Glomerular endothelial cell (primary cell): ENCODE data around the gene TLE1. TPM values are rescaled to one million over a fixed set of nuclear protein-coding genes. Genes with fewer than 3 reads are reported as not detected.
"Not testable (repeated sequence)": the region's sequence is repeated elsewhere in the genome, so short reads cannot be mapped to it uniquely, and the experiment has no call there.

Experiments used
- DNase-seq: peaks from one replicate; pipeline ENCODE4 v3.0.0-alpha.2; 2011; ENCODE audit warnings: low read depth, low spot score; ENCODE audit errors: extremely low read depth
- total RNA-seq: library from RNA; depleted of rRNA; stranded (reverse); fragments of >200 nt; gene quantifications from 2 replicates; pipeline ENCODE4 v1.2.3, GENCODE V29; 2015

Gene TLE1
- total RNA-seq, 1 donor from 2014 or later = 58.7 TPM

DNA sequence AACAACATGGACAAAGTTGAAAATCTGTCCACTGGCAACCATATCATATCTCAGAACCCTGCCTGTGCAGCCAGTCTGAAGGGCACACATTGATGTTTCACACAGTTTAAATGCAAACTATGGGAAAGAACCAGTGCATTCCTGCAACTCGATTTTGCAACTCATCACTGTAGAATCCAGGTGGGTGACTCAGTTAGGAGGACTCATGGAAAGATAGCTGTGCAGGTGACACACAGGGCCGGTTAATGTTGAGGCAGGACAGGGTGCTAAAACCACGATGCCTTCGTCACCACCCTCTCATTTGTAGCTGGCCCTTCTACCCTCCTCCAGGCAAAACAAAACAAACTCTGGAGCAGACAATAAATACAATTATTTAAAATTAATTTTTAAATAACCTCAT is 62.8 kb downstream of the TLE1 start:
- DNase-seq = no peak

GRCh38 chr9:81625969-81626368 is 63.4 kb downstream of the TLE1 start:
- DNase-seq = no peak

GRCh38 chr9:81623778-81624177 is 65.6 kb downstream of the TLE1 start:
- DNase-seq = no peak

- no peak for DNase-seq
Measured at GRCh38 chr9:81622471-81623255, 66.7 kb downstream of the TLE1 start.

DNA sequence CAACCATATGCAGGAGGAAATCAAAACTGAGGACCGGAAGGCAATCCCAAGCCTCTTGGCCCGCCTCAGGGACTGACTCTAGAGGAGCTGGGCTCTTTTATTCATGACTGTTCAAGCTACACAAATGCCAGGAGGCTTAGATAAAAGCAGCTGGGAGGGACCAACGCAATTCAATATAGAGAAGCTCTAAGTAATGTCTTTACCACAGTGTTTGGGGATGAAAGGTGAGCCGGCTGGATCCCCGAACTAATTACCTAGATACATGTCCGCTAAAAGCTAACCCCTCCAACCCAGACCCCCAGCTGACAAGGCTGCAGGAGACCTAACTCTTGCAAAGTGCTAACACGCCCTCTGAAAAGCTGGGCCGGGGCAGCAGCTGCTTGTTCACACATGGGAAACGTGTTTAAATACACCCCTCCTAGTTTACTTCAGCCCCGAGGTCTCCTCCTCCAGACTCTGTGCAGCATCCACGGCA is 67.5 kb downstream of the TLE1 start:
- no peak for DNase-seq

DNA sequence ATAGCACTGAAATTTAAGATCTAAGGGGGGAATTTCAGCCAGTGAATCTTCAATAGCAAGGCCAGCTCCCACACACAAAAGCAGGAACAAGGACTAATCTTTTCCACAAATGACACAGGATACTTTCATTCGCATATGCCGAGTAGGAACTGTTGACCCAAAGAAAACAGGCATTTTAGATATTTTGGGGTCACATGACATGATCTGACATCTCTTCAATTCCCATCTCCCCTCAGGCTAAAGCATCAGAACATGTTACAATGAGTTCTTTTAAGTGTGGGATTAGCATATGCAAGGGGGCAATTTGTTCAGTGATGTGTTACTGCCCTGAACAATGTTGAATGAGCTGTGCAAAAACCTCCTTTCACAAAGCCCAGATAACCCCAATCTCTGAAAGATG is 68.2 kb downstream of the TLE1 start:
- DNase-seq = no peak

GRCh38 chr9:81620002-81620390 is 69.4 kb downstream of the TLE1 start:
- no peak for DNase-seq

DNA sequence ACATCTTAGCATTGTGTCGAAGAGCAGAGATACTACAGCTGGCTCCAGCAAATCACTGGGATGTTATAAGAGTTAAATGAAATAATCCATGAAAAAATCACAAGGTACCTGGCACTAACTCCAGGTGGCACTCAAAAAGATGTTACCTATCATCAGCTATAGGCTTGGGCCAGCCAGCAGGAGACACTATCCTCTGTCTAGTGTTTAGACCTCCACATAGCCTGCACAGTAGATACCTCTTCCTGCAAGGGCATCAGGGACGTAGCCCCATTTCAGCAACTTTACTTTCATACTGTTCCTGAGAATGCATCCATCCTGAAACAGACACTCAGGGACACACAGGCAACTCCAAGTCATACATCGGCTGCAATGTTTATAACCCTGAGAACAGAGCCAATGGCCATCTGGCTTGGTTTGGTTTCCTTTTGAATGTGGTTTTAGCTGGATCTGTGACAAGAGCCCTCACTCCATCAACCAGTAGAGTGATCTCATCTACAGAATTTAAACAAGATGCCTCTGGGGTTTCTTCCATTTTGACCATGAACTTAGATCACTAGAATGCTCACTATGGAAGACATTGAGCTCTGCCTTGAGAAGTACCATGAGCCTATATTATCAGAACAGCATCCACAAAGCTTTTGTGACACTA is 69.9 kb downstream of the TLE1 start:
- no peak for DNase-seq

DNA sequence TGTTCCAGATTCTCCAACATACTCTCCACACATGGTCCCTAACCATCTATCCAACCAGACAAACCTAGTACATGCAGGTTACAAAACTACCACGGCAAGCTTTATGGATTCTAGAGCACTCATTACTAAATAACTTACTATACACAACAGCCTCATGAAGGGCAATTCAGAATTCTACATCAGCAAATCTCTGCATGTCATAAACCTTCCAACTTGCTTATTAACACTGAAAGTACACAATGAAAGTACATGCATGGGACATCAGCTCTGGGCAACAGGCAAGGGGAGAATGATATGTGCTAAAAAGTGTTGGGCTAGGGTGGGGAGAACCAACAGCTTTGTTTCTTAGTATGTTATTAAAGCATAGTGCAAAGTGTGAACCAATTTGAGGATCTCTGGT is 70.4 kb downstream of the TLE1 start:
- DNase-seq = no peak

- no peak for DNase-seq
Measured at GRCh38 chr9:81616141-81616540, 73.2 kb downstream of the TLE1 start.

DNA sequence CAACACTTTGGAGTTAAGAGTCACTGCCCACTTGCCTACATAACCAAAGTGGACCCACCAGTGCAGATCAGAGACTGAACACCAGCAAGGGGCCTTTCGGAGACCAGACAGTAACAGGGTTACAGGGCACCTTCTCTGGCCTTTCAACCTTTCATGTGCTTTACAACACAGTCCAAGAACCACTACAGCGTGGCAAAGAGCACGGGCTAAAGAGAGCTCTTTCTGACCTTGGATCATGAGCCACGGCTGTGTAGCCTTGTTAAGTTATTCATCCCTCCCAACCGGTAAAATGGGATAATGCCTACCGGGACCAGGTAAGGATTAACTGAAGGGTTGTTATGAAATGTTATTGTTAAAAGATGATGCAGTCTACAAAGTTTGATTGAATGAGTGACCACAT is 75.0 kb downstream of the TLE1 start:
- no peak for DNase-seq

- DNase-seq = no peak
Measured at GRCh38 chr9:81613002-81613812, 76.1 kb downstream of the TLE1 start.

GRCh38 chr9:81611664-81612063 is 77.7 kb downstream of the TLE1 start:
- DNase-seq = no peak

GRCh38 chr9:81610740-81611107 is 78.6 kb downstream of the TLE1 start:
- DNase-seq = no peak

- no peak for DNase-seq
Measured at GRCh38 chr9:81609782-81610739, 79.3 kb downstream of the TLE1 start.

DNA sequence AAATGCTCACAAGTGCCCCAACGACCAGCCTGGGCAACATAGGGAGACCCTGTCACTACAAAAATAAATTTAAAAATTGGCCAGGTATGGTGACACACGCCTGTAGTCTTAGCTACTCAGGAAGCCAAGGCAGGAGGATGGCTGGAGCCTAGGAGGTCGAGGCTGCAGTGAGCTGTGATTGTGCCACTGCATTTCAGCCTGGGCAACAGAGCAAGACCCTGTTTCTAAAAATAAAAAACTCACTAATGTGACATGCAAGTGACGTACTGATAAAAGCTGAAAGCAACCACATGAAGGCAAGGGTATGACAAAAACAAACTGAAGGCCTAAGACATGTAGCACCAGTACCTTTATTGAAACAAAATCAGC is 81.1 kb downstream of the TLE1 start:
- no peak for DNase-seq

GRCh38 chr9:81607593-81608288 is 81.6 kb downstream of the TLE1 start:
- DNase-seq = no peak

- DNase-seq = not testable (repeated sequence)
Measured at GRCh38 chr9:81606261-81606660, 83.1 kb downstream of the TLE1 start.

DNA sequence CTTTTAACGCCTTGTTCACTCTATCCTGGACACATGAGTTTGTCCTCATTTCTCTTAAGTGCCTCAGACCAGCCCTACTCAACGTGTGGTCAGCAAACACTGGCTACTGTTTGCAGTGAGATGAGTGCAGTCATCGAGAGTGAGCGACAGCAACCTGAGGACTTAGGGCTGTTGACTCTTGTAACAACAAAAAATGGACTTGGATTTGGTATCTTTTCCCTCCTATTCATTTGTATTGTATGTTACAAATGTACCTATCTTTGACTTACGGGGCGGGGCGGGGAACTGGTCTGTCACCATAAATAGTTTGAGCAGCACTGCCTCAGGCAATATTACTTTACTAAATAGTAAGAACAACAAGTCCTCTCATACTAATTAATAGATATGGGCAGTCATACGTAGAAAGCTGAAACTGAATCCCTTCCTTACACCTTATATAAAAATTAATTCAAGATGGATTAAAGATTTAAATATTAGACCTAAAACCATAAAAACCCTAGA is 84.1 kb downstream of the TLE1 start:
- DNase-seq = no peak
